Raji (cell line): Measurements from ENCODE around the gene MYRIP.

Source experiments
- POLR2A ChIP-seq: IDR thresholded peaks from 2 replicates; pipeline ENCODE4 v1.6.1; 2011; ENCODE audit warnings: low read depth, low read length, control low read depth; ENCODE audit not compliant: insufficient read depth

The MYRIP gene

DNA sequence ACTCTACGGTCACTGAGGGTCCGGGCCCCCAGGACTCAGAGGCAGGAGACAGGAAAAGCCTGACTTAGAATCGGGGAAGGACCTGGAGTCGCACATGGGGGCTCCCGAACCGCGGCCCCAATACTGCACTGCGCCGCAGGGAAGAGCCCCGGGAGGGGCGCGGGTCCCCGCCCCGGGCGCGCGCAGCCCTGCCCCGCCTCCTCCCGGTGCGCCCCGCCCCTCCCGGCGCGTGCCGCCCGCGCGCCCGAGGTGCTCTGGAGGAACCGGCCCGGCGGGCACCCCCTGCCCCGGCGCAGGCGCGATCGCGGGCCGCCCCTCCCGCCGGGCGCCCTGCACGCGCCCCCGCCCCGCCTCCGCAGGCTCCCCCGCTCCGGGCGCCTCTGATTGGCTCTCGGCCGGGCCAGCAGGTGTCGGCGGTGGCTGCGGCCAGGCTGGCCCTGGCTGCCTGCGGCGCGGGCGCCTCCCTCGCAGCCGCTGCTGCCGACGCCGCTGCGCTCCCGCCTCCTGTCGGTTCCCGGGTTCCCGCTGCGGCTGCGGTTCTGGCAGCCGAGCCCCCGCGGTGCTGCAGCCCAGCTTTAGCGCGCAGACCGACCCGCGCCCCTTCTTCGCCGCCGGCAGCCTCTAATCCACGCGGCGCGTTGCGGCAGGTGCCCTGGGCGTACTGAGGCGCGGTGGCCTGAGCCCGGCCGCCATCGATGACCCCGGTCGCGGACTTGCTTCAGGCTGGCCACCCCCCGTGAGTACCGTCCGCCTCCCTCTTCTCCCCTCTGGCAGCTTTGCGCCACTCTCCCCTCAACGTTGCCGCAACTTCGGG, at the start of gene MYRIP:
TSS of gene MYRIP (plus strand) at position 429 of the 814 bp plus-strand sequence. CDS start 91,208 bp downstream, outside the sequence.
- TF ChIP-seq POLR2A: no peak

DNA sequence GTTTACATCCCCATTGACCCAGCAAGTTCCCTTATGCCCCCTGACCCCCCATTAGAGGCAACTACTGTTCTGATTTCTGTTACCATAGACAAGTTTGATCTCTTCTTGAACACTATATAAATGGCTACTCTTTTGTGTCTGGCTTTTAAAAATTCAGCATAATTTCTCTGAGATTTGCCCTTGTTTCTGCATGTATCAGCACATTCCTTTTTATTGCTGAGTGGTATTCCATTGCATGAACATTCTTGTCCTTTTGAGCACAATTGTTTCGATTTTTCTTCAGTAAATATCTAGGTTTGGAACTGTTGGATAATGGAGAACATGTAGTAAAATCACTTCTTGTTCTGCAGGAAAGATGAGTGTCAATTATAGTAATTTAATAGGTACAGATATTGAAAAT, 49.1 kb upstream of the MYRIP start:
- no peak for TF ChIP-seq POLR2A

DNA sequence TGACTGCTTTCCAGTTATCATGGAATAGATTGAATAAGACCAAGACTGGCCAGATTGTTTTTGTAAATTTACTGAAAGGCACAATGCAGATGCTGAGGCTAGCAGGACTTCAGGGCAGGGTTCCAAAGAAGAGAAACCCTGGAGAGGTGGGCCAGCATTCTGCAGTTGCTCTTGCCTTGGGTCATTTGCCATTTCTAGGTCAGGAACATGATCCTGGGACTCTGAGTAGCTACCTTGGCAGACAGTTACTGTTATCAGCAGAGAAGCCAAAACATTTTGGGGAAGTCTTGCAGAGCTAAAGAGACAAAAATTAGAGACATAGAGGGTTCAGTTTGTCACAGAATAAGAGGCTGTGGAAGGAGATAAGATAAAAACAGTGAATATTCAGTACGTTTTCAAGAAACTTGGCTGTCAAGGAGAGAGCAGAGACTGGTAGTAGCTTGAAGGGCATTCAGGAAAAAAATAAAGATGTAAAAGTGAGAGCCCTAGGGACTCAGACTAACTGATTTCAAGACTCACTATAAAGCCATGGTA, 46.8 kb upstream of the MYRIP start:
- TF ChIP-seq POLR2A: no peak

GRCh38 chr3:39763390-39763789, 46.0 kb upstream of the MYRIP start:
- TF ChIP-seq POLR2A: no peak

GRCh38 chr3:39765575-39765974, 43.8 kb upstream of the MYRIP start:
- no peak for TF ChIP-seq POLR2A

DNA sequence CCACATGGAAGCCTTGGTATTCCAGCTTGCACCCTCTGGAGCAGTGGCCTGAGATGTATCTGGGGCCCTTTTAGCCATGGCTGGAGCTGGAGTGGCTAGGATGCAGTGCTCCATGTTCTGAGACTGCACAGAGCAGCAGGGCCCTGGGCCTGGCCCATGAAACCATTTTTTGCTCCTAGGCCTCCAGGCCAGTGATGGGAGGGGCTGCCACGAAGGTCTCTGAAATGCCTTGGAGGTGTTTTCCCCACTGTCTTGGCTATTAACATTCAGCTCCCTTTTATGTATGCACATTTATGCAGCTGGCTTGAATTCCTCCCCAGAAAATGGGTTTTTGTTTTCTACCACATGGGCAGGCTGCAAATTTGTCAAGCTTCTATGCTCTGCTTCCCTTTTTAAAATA, 43.0 kb upstream of the MYRIP start:
- no peak for TF ChIP-seq POLR2A

GRCh38 chr3:39779511-39780230, 29.7 kb upstream of the MYRIP start:
- no peak for TF ChIP-seq POLR2A

DNA sequence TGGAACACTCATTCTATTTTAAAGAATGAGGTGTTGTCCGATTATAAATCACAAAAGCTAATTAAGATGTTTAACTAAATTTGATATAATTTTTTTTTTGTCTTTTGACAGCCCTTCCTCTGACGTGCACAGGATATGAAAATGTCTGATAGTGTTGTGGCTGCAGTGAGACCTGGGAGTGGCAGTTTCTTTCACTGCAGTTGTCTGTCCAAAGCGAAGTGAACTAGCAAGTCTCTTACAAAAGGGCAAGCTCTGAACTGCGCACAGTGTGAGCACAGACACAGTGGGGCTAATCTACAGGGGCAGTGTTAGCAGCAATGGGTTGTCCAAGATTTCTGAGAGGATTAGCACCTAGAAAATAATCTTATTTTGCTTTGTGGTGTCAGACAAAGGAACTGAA, 29.1 kb upstream of the MYRIP start:
- no peak for TF ChIP-seq POLR2A

DNA sequence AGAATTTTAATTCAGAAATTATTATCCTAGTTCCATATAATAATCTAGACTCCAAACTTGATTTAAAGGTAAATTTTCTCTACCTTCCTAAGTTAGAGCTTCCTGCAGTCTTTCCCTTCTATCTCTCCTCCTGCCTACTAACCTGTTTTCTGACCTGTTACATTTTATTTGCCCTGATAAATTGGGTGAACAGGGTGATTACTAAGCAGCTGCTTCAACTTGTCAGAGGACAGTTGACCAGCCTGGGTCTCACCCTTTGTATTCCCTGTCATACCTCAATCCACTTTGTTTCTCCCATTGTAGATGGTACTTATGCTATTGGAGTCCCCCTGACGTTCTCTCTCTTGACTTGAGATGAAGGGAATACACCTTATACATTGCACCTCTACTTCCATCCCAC, 28.4 kb upstream of the MYRIP start:
- no peak for TF ChIP-seq POLR2A

DNA sequence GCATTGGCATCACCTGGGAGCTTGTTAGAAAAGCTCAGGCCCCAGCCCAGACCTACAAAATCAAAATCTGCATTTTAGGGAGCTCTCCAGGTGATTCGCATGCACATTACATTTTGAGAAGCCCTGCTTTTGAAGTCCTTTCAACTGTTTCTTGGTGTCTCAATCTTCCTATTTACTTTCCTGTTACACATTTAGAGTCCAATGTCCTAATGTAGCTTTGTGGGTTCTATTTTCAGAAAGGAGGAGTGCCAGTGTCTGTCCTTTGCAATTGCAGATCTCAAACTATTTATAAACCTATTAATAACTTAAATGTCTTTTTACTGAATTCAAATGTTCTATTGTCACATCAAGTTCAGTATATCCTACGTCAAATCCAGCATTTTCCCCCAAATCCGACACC, 27.8 kb upstream of the MYRIP start:
- TF ChIP-seq POLR2A: no peak

DNA sequence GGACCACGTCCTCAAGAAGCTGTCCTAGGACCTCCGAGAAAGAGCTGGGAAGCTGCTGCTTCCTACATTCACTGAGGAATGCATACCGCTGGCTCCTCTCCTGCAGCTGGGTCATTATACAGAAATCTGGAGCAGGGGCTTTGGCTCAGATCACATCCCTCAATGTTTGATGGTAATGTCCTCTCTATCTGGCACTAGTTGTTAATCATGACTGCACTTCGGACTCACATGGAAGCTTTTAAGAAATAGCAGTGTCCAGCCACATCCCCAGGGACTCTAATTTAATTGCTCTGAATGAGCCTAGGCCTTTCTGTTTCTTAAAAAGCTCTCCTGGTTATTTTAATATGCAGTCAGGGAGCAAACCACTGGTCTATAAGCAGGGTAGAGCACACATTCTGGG, 25.7 kb upstream of the MYRIP start:
- no peak for TF ChIP-seq POLR2A

DNA sequence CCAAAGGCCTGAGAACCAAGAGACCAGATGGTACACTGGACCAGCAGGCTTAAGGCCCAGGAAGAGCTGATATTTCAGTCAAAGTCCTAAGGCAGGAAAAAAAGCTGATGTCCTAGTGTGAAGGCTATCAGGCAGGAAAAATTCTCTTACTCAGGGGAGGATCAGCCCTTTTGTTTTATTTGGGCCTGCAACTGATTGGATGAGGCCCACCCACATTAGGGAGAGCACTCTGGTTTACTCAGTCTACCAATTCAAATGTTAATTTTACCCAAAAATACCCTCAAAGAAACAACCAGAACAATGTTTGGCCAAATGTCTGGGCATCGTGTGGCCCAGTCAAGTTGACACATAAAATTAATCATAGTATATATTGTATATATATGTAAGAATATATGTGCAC, 24.5 kb upstream of the MYRIP start:
- no peak for TF ChIP-seq POLR2A

GRCh38 chr3:39788128-39788883, 21.1 kb upstream of the MYRIP start:
- TF ChIP-seq POLR2A: no peak

DNA sequence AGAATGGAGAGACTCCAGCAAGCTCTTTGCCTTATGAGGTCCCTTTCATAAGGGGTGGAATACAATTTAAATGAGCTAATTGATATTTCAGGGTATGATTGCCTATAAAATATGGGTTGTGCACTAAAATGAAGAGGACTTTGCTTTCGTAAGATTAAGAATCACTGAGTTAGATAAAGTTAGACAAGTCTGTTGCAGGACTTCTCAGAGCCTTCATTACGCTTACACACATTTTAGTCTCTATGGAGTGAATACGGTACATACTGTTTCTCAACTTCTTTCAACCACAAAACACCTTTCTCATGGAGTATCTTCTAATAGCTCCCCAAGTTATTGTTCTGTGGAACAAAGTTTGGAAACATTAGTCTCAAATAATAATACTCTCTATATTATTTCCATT, 17.8 kb upstream of the MYRIP start:
- TF ChIP-seq POLR2A: no peak

DNA sequence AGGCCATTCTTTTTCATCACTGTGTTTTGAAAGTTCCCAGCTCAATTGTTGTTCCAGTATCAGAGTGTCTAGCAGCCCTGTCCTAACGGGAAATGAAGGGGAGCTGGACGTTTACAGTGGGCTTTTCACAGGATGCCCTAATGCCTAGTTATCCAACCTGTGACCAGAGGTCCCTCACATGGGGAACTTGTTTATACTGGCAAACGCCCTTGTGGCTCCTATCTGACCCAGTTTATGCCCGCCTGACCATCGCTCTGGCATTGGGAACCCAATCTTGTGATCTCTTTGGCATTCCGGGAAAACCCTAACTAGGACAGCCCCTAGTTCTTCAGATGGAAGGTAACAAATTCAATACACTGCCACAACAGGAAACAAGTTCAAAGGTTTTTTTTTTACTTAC, 14.5 kb upstream of the MYRIP start:
- TF ChIP-seq POLR2A: no peak
